Urothelium cell line (cell line): ENCODE data around the gene BICRAL.
"Not testable (repeated sequence)": the region's sequence is repeated elsewhere in the genome, so short reads cannot be mapped to it uniquely, and the experiment has no call there.

Experiments used
- DNase-seq: peaks from one replicate; pipeline ENCODE4 v3.0.0; 2011; ENCODE audit warnings: low spot score, mixed read lengths
- FAIRE-seq: peaks from 2 replicates; lab custom pipeline; 2011; peaks lifted over from hg19 to GRCh38; lab: Jason Lieb, UNC

BICRAL gene

DNA sequence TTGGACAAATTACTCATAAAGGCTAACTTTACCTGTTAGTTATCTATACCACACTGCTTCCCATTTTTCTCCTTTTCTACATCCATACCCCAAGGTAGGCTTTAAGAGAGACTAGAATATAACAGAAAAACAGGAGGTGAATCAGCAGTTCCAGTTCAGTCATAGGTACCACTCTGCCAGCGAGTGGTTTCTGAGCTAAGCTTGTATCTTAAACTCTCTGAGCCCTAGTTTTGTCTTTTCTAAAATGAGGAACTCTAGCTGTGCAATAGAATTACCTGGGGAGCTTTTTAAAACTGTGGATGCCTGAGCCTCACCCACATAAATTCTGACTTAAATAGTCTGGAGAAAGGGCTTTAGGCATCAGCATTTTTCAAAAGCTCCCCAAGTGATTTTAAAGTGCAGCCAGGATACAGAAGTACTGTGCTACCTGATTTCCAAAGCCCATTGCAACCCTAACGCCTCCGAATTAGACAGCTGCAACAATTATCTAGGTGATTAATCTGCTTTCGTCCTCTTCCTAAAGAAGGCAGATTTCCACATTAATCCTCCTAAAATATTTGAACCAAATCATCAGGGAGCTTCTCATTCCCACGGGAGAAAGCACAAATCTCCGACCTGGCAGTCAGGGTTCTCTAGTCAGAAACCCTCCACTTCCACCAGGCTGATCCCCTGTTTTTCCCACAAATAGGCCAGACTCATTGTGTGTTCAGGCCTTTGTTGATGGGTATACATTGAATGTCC, 60.2 kb downstream of the BICRAL start:
- FAIRE-seq (no peak), DNase-seq (no peak)

DNA sequence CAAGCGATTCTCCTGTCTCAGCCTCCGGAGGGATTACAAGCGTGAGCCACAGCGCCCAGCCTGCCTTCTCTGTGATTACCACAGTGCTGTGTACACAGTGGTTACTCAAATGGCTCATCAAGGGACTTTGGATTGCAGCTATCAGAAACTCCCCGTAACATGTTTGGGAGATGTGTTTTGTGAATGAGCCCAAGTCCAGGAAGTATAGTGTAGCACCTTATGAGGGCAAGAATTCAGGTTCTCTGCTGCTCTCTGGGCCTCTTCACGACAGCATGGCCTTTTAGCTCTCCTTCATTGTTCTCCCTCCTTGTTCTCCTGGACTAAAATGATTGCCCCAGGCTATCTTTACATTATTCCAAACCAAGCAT, 63.5 kb downstream of the BICRAL start:
- FAIRE-seq, result no peak
- no peak for DNase-seq

DNA sequence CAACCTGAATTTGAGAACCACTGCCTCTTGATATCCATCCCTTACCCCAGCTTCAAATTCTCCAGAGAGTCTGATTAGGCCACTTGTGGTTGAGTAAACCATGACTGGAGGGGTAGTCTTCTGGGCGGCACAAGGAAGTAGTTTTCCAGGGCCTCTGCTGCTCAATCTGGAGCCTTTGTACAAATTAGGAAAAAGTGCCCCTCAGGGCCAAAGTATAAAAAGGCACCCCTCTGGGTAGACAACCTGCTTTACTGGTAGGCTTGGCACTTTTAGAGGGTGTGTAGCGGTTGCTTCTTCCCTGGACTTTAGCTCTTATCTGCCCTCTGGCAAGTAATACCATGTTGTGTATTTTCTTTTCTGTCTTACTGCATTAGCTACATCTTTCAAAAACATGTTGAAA, 64.7 kb downstream of the BICRAL start:
- DNase-seq (no peak), FAIRE-seq (no peak)

DNA sequence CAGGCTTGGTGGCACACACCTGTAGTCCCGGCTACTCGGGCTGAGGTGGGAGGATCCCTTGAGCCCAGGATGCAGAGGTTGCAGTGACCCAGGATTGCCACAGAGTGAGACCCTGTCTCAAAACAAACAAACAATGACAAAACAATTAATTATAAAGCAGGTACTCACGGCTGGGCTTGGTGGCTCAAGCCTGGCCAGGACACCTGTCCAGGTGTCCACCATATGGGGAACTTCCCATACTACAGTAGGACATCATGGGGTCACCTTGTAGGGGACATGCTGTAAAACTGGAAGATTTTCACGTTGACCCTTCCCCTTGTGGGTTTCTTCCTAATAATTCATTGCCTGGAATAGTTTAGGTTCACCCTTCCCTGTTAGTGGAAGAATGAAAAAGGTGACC, 66.8 kb downstream of the BICRAL start:
- DNase-seq (no peak), FAIRE-seq (no peak)

DNA sequence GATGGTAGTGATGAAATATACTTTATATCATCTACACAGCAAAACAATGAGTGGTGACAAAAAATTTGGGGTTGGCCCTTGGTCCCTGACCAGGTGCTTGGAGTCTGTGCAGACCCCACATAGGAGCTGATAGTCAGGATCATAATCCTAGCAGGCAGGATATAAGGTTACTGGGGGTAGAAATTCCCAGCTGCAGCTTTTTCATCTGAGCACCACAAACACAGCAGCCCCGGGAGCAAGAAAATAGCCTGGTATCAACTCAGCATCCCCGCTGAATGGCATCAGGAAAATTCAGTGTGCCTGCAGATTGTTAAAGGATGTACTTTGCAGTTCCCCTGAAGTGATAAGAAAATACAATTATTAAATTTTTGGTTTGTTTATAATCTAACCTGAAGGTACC, 69.7 kb downstream of the BICRAL start:
- no peak for DNase-seq
- no peak for FAIRE-seq

DNA sequence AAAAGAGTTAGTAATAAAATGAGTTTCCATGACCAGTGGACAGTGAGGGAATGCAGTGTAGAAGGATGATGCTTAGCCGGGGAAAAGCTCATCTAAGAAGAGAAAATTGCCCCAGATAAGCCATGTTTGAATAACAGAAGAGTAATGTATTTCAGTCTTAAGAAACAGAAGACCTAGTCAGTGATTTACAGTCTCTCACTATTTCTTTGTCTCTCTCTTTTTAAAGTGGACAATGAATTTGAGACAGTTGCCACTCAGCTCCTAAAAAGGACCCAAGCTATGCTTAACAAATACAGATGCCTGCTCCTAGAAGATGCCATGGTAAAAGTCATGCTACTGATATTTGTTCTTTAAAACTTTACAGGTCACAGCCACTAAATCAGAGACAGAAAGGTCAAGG, 78.2 kb downstream of the BICRAL start:
- no peak for DNase-seq
- no peak for FAIRE-seq

DNA sequence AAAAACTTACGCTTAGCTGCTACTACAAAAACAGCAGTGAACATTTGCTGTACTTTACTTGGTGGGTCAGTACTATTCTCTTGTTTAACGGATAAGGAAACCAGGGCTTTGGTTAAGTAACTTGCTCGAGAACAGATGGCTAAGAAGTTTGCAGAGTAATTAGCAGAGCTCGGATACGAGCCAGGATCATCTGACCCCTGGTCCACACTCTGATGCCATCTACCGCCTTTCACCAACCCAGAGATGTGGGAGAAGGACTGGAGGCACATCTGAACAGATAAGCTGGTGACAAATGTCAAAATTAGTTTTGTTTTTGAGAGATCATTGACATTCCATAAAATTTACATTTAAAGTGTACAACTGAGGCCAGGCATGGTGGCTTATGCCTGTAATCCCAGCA, 78.6 kb downstream of the BICRAL start:
- DNase-seq (no peak), FAIRE-seq (no peak)

DNA sequence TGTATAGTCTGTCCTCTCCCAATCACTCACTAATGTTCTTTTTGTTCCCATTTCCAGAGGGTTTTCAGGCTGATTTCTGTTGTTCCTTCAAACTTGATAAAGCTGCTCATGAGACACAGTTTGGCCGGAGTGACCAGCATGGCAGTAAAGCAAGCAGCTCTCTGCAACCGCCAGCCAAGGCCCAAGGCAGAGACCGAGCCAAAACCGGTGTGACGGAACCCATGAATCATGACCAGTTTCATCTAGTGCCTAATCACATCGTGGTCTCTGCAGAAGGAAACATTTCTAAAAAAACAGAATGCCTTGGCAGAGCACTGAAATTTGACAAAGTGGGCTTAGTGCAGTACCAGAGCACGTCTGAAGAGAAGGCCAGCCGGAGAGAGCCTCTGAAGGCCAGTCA, 82.8 kb downstream of the BICRAL start:
- DNase-seq (no peak), FAIRE-seq (no peak)

DNA sequence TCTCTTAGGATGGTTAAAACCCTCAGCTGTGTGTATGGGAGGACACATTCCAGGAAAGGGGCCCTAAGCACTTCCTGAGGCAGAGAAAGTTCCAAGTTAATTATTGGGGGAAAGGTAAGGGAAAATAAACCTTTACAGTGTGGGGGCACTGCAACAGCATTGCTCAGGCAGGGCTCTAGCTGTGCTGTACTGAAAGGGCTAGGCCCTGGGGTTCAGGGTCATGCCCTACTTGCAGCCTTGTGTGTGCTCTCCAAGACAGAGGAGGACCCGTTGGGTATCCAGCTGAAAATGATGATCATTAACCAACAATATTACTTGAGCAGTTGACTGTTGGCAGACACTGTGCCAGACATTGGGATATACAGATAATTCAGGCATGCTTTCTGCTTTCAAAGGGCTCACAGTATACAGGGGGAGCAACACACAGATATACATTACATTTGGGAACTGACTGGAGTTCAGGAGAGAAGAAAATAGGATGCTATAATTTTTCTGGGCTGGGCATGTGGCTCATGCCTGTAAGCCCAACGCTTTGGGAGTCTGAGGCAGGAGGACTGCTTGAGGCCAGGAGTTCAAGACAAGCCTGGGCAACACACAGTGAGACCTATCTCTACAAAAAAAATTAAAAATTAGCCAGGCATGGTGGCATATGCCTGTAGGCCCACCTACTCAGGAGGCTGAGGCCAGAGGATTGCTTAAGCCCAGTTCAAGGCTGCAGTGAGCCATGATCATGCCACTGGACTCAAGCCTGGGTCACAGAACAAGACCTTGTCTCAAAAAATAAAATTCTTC, 88.5 kb downstream of the BICRAL start:
- no peak for DNase-seq
- FAIRE-seq, result no peak

DNA sequence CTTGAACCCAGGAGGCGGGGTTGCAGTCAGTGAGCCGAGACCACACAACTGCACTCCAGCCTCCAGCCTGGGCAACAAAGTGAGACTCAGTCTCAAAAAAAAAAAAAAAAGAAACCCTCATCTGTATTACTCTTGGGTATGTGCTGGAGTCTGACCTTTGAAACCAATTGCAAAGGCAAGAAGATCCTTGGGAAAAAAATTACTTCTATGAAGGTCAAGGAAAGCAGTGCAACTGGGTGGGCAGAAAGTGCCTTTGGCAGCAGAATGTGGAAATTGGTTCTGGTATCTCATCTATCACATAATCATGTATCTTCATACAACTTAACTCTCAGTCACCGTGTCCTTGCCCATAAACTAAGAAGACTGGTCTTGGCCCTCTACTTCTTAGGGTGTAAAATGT, 89.9 kb downstream of the BICRAL start:
- no peak for FAIRE-seq
- no peak for DNase-seq

DNA sequence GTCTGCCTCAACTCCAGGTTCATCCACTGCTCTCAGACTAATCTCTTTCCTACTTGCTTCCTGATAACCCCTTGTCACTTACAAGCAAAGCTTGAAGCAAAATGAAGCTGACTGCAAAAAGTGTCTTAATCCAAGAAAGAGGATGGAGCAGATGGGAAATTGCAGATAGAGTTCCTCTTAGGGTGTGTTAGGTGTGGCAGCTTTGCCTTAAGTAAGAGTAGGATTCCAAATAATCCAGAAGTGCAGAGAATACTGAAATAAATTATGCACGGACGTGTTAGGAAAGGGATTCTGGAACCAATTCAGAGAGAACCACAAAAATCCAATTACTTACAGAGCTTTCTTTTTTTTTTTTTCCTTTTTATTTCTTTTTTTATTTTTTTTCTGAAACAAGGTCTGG, 91.5 kb downstream of the BICRAL start:
- FAIRE-seq, result no peak
- DNase-seq, result no peak

DNA sequence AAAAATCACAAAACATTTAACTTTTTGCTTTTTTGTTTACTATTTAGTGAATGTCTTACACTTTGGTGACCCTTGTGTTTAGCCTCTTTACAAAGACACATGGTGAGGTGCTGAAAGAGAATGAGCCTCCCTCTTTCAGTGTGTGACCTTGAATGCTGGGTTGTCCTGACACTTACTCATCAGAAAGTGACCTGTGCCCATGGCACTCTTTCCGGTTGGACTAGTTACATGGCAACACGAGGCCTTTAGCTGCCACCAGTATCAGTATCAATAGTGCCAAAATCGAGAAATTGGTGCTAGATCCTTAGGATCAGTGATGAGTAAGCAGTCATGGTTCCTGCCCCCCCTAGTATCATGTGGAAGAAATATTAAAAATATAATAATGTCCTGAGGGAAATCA, 95.8 kb downstream of the BICRAL start:
- no peak for FAIRE-seq

DNA sequence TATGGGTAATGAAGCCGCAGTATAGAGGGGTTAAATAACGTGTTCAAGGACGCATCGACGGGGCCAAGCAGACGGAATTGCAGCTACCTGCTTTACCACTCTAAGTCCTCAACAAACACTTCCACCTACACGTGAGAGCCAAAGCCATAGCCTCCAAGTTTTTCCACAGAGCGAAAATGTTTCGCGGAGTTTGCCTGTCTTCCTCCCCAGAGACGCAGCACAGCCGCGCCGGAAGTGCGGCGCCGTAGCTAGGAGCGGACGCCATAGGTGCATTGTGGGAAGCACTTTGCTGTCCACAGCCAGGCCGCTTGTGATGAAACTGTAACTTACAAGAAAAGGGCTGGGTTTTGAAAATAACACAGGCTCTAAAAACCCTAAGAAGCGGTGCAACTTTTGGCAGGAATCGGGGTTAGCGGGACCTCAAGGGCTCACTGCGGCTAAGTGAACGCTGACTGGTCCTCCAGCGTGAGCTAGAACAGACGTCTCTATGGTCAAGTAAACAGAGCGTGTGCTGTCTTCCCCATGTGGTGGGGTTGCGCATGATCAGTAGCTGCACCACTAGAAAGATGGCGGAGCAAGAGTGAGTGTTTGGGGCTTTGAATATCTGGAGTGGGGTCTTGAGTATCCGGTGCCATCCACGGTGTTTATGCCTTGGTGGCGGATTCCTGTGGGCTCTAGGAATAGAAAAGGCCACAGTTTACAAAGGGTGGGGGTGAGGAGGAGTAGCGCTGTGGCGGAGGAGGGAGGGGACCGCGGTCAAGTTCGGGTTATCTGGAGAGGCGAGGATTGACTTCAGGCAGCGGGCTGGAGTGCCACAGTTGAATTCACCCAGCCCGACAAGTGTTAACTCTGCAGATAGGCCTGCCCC, 97.8 kb downstream of the BICRAL start, which contains the start of gene RPL7L1:
Gene RPL7L1 (plus strand): TSS at position 245 of the 868 bp plus-strand sequence. CDS start 295 bp downstream, at position 540.
- FAIRE-seq (no peak), DNase-seq (peak; percentile 76)

More for the DNA sequence above, 95.8 kb downstream of the BICRAL start:
- no peak for DNase-seq

DNA sequence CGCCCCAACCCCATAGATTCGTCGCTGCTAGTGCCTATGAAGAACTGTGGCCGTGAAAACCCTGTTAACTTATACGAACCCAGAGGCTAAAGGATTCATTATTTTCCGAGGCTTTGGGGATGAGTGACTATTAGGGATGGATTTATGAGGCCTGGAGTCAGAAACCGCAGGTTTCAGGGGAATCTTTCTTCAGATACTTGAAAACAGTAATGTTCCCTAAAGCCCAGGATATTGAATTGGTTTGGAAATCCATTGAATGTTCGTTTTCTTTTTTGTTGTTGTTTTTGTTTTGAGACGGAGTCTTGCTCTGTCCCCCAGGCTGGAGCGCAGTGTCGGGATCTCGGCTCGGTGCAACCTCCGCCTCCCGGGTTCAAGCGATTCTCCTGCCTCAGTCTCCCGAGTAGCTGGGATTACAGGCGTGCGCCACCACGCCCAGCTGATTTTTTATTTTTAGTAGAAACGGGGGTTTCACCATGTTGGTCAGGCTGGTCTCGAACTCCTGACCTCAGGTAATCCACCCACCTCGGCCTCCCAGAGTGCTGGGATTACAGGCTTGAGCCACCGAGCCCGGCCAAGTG, 98.5 kb downstream of the BICRAL start:
- not testable (repeated sequence) for FAIRE-seq, DNase-seq

DNA sequence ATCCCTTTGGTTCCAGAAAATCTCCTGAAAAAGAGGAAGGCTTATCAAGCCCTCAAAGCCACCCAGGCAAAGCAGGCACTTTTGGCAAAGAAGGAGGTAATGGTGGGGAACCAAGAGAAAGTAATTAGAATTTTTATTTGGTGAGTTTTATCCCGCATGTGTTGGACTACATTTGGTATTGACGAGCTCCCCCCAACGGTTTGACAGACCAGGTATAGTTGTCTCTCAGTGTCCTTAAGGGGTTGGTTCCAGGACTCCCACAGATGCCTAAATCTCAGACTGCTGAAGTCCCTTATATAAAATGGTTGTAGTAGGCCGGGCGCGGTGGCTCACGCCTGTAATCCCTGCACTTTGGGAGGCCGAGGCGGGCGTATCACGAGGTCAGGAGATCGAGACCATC, 99.0 kb downstream of the BICRAL start:
- not testable (repeated sequence) for FAIRE-seq, DNase-seq

DNA sequence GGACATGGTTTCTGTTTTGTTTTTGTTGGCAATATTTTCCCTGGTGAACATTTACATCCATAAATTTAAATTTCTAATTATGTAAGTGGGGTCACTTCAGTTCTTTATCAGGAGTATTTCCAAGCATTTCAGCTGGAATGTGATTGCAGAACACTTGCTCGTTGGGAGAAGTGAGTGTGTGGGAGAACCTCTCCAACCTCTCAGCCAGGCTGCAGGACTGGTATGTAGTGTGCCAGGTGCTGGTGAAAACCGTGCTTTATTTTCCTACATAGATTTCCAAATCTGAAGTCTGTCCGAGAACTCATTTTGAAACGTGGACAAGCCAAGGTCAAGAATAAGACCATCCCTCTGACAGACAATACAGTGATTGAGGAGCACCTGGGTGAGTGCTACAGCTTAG, 103.8 kb downstream of the BICRAL start:
- no peak for FAIRE-seq
- no peak for DNase-seq

DNA sequence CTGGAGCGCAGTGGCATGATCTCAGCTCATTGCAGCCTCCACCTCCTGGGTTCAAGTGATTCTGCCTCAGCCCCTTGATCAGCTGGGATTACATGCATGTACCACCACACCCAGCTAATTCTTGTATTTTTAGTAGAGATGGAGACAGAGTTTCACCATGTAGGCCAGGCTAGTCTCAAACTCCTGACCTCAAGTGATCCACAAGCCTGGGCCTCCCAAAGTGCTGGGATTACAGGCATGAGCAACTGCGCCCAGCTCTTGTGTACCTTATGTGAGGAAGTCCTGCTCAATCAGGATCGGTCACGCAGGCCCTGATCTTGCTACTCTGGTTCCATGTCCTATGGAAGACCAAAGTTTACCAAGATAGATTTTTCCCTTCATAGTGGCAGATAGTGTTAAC, 106.3 kb downstream of the BICRAL start:
- not testable (repeated sequence) for FAIRE-seq, DNase-seq

DNA sequence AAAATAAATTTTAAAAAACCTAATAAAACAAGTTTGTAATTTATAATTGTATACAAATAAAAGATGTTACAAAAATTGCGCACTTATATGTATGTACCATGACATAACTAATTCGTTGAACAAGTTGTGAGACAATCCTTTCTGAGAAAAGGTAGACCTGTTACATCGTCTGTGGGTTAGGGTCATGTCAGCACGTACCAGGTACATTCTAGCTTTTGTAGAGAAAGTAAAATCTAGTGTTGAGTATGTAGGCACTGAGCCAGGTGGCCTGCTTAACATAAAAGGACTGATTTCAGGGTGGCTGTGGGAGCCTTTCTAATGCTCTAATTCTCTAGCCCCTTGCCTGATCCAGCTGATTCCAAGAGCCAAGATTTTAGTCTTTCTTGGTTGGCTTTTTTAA, 108.0 kb downstream of the BICRAL start:
- FAIRE-seq (no peak), DNase-seq (no peak)

DNA sequence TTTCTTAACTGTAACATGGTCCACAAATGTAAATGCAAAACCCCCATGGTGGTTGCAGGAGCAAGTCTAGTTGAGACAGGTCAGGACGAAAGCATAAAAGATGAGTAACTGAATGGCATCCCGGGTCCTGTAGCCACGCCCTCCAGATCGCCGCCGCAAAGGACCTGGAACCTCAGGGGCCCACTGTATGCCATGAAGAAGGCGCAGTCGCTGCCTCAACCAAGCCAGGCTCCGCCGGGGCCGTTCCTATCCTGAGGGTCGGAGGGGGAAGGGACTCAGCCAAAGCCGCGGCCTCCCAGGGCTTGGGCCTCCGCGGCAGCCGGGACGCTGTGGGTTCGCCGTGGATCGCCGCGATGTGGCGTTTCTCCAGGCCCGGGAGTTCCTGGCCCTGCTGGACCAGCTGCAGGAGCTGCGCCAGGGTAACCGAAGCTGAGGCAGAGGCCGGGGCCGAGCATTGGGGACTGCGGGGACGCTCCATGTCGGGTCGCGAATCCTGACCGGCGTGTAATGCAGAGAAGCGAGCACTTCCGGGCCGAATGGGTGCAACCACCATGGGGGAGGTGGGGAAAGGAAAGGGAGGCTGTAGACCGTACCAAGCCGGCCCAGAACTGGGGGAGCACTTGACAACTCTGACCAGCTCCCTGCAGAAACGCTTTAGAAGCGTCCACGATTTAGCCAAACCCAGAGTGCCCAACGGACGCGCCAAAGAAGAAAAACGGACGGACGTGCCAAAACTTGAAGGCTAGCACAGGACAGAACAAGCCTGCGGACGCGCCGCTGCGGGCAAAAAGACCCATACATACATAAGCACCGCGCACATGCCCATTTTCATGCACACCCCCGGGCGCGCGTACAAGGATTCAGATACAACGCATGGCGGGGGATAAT, 108.7 kb downstream of the BICRAL start:
- no peak for FAIRE-seq
- peak; percentile 95 for DNase-seq

DNA sequence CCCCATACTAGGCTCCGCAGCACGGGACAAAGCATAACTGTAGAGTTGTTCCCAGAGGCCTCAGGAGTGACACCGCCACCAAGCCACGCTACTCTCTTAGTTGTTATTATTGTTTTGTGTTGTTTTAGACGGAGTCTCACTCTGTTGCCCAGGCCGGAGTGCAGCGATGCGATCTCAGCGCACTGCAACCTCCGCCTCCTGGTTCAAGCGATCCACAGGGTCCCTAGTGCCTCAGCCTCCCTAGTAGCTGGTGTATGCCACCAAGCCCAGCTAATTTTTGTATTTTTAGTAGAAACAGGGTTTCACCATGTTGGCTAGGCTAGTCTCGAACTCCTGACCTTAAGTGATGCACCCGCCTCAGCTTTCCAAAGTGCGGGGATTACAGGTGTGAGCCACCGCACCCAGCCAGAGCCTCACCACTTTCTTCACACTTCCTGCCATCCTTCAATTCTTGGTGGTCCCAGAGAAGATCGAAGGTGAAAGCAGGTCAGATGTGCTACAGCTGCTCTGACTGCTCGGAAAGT, 109.4 kb downstream of the BICRAL start:
- FAIRE-seq (no peak), DNase-seq (no peak)
